GM12892 (cell line): ENCODE measurements around the gene CD84.
"Not testable (repeated sequence)": the region's sequence is repeated elsewhere in the genome, so short reads cannot be mapped to it uniquely, and the experiment has no call there.

Experiments used
- POLR2A ChIP-seq: IDR thresholded peaks from 2 replicates; pipeline ENCODE4 v1.6.1; 2011; ENCODE audit warnings: low read depth, low read length, control low read depth
- POLR2AphosphoS5 ChIP-seq: IDR thresholded peaks from 2 replicates; pipeline ENCODE4 v1.6.1; 2011; ENCODE audit warnings: low read depth, low read length, control low read depth
- TAF1 ChIP-seq: IDR thresholded peaks from 2 replicates; pipeline ENCODE4 v1.6.1; 2011; ENCODE audit warnings: low read depth, mild to moderate bottlenecking, control low read depth, low read length, borderline replicate concordance

DNA sequence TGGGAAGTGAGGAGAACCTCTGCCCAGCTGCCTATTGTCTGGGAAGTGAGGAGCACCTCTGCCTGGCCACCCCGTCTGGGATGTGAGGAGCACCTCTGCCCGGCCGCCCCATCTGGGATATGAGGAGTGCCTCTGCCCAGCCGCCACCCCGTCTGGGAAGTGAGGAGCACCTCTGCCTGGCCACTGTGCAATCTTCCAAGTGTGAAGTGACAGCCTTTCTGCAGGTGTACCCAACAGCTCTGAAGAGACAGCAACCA is 46.8 kb downstream of the CD84 start:
- TF ChIP-seq POLR2AphosphoS5, POLR2A, TAF1: not testable (repeated sequence)
